HCT116 (cell line): ENCODE data around the gene GPNMB. TPM values are rescaled to one million over a fixed set of nuclear protein-coding genes. Genes with fewer than 3 reads are reported as not detected.

ENCODE experiments used
- ATAC-seq: fragments of 200-7000 bp; cut with Tn5 transposase; 2 replicates; pipeline ENCODE4 v1.9.1; 2020; ENCODE audit warnings: mild to moderate bottlenecking, moderate library complexity
- BruUV-seq: library from RNA; stranded (reverse); fragments of 400-500 nt; replicated peaks from 2 replicates; lab custom pipeline; 2021; lab: Mats Ljungman, UMichigan
- CTCF ChIA-PET: fragments of 300-600 bp; sonication (Branson Sonifier 250); formaldehyde crosslinking; loops from one replicate; lab custom pipeline; 2021; ENCODE audit warnings: antibody characterized with exemption; lab: Charles Lee
- POLR2A ChIA-PET: fragments of 300-600, 350-600 bp; sonication (Branson Sonifier 250); formaldehyde crosslinking; loops from one replicate; lab custom pipeline; 2021; ENCODE audit warnings: antibody characterized with exemption; lab: Charles Lee
- RAD21 ChIA-PET, 2 experiments: fragments of 300-600 bp; sonication (Branson Sonifier 250); formaldehyde crosslinking; loops; one replicate each; lab custom pipeline; 2023; ENCODE audit warnings: low total read pairs in 2 of 2; ENCODE audit not compliant: uncharacterized antibody in 2 of 2, unreplicated experiment in 2 of 2, low non-redundant PET in 1 of 2; lab: Charles Lee
- DNase-seq: peaks from one replicate; pipeline ENCODE4 v3.0.0-alpha.2; 2010; ENCODE audit warnings: low read depth, low spot score
- H2AFZ ChIP-seq: fragments of 200-600 bp; shearing (Covaris generic), sonication (generic); 2 replicates; pipeline ENCODE4 v1.6.1; 2017; ENCODE audit warnings: low read depth, mixed run types, mixed read lengths, antibody characterized with exemption, low read length; ENCODE audit not compliant: poor library complexity, severe bottlenecking
- H3K27ac ChIP-seq: 2 replicates; pipeline ENCODE4 v1.5.1; 2012; ENCODE audit warnings: low read depth, low read length
- H3K27me3 ChIP-seq: fragments of 200-600 bp; sonication (generic); 2 replicates; pipeline ENCODE4 v1.6.1; 2016; ENCODE audit warnings: mixed run types, low read length, mixed read lengths; ENCODE audit not compliant: insufficient read depth
- H3K36me3 ChIP-seq, 2 experiments: fragments of 200-500 bp in 1 of 2; fragments of 200-600 bp in 1 of 2; sonication (Bioruptor generic) in 1 of 2; sonication (generic) in 1 of 2; 2 replicates each; pipeline versions ENCODE4 v1.5.1 to v1.6.1; 2014 to 2016; ENCODE audit warnings: low read length in 2 of 2, inconsistent platforms in 1 of 2, mixed read lengths in 1 of 2, mixed run types in 1 of 2; ENCODE audit not compliant: insufficient read depth in 2 of 2, control insufficient read depth in 1 of 2
- H3K4me1 ChIP-seq, 2 experiments: fragments of 200-600 bp in 1 of 2; sonication (generic) in 1 of 2; 2 replicates each; pipeline versions ENCODE4 v1.5.1 to v1.6.1; 2012 to 2017; ENCODE audit warnings: low read length in 2 of 2, inconsistent platforms in 1 of 2, mild to moderate bottlenecking in 1 of 2, mixed read lengths in 1 of 2, mixed run types in 1 of 2, moderate library complexity in 1 of 2; ENCODE audit not compliant: insufficient read depth in 2 of 2, control insufficient read depth in 1 of 2
- H3K4me2 ChIP-seq: fragments of 200-600 bp; sonication (generic); 2 replicates; pipeline ENCODE4 v1.6.1; 2017; ENCODE audit warnings: mixed run types, low read length, mixed read lengths
- H3K4me3 ChIP-seq, 2 experiments: fragments of 200-600 bp in 1 of 2; sonication (generic) in 1 of 2; replicated peaks in 1 of 2; 2 replicates each; pipeline ENCODE4 v1.5.1; 2011 to 2016; ENCODE audit warnings: low read length in 2 of 2, control low read depth in 1 of 2, low read depth in 1 of 2, mild to moderate bottlenecking in 1 of 2, mixed read lengths in 1 of 2, mixed run types in 1 of 2
- H3K79me2 ChIP-seq: fragments of 200-600 bp; sonication (generic); 2 replicates; pipeline ENCODE4 v1.6.1; 2017; ENCODE audit warnings: mild to moderate bottlenecking, mixed run types, low read length, moderate library complexity, mixed read lengths; ENCODE audit not compliant: insufficient read depth
- H3K9ac ChIP-seq: fragments of 200-600 bp; sonication (generic); 2 replicates; pipeline ENCODE4 v1.6.1; 2016; ENCODE audit warnings: low read length, mixed read lengths
- H3K9me2 ChIP-seq: fragments of 200-600 bp; sonication (generic), shearing (Covaris generic); 2 replicates; pipeline ENCODE4 v1.6.1; 2017; ENCODE audit warnings: mixed run types, mild to moderate bottlenecking, moderate library complexity; ENCODE audit not compliant: insufficient read depth
- H3K9me3 ChIP-seq, 2 experiments: fragments of 200-500 bp in 1 of 2; fragments of 200-600 bp in 1 of 2; sonication (Bioruptor generic) in 1 of 2; sonication (generic) in 1 of 2; 2 replicates each; pipeline ENCODE4 v1.6.1; 2014 to 2017; ENCODE audit warnings: low read length in 2 of 2, mixed read lengths in 2 of 2, inconsistent platforms in 1 of 2, low read depth in 1 of 2, mild to moderate bottlenecking in 1 of 2, mixed run types in 1 of 2, moderate library complexity in 1 of 2; ENCODE audit not compliant: control insufficient read depth in 1 of 2, insufficient read depth in 1 of 2
- H4K20me1 ChIP-seq: fragments of 200-600 bp; sonication (generic), shearing (Covaris generic); 2 replicates; pipeline ENCODE4 v1.6.1; 2017; ENCODE audit warnings: mixed run types, mild to moderate bottlenecking, moderate library complexity; ENCODE audit not compliant: insufficient read depth
- ATF3 ChIP-seq: IDR thresholded peaks from 2 replicates; pipeline ENCODE4 v1.6.1; 2012
- CBX3 ChIP-seq: IDR thresholded peaks from 2 replicates; pipeline ENCODE4 v1.6.1; 2012; ENCODE audit warnings: low read depth
- SRF ChIP-seq: IDR thresholded peaks from 2 replicates; pipeline ENCODE4 v1.6.1; 2012; ENCODE audit warnings: low read depth
- TCF7L2 ChIP-seq: IDR thresholded peaks from 2 replicates; pipeline ENCODE4 v1.7.0; 2011; ENCODE audit warnings: borderline replicate concordance, inconsistent platforms; ENCODE audit not compliant: insufficient read depth, insufficient read length; ENCODE audit errors: extremely low read depth
- intact Hi-C: fragments of 100-400 bp; cut with micrococcal nuclease; formaldehyde crosslinking; loops from 2 replicates; pipeline ENCODE4 v1.10.0; 2022
- total RNA-seq: library from RNA; stranded (reverse); gene quantifications from one replicate; pipeline ENCODE4 v1.2.1, GENCODE V29; 2021; ENCODE audit not compliant: unreplicated experiment

The GPNMB gene
- total RNA-seq, 1 experiment from 2014 or later: 2.8 TPM

GRCh38 chr7:23235813-23236221 is 10.8 kb upstream of the GPNMB start:
- Histone ChIP-seq H3K27ac (no peak overlapping the region), H3K36me3 (no peaks in the 10 kb centered on the region), H3K4me1 (peaks cover 0 to 6% of the 10 kb centered on the region in 2 experiments; a peak in 2 of 4 replicates), H3K27me3 (no peaks in the 10 kb centered on the region), H2AFZ (peak overlapping the region; percentile 26), H3K9me2 (no peaks in the 10 kb centered on the region), H3K4me3 (no peak overlapping the region), H3K9me3 (no peaks in the 10 kb centered on the region), H3K9ac (no peak overlapping the region), H4K20me1 (no peaks in the 10 kb centered on the region), H3K79me2 (no peaks in the 10 kb centered on the region), H3K4me2 (no peak overlapping the region)
- no peak for TF ChIP-seq CBX3
- ATAC-seq (peak; percentile 72; the same call in 1 of the 2 replicates), DNase-seq (peak; percentile 4)
- ChIA-PET POLR2A (no interaction called here), CTCF (no interaction called here), RAD21 (no interaction called here)
- no TSS peak for BruUV-seq
- intact Hi-C loops: no loop called here

- Histone ChIP-seq H3K27me3 (no peaks in the 10 kb centered on the region), H3K4me2 (no peak overlapping the region), H3K9me2 (no peaks in the 10 kb centered on the region), H3K9ac (no peak overlapping the region), H3K36me3 (no peaks in the 10 kb centered on the region), H3K9me3 (no peaks in the 10 kb centered on the region), H4K20me1 (no peaks in the 10 kb centered on the region), H3K79me2 (no peaks in the 10 kb centered on the region), H3K27ac (no peak overlapping the region), H3K4me3 (no peak overlapping the region), H3K4me1 (peaks cover 0 to 6% of the 10 kb centered on the region in 2 experiments; a peak in 2 of 4 replicates), H2AFZ (no peak overlapping the region)
- TF ChIP-seq ATF3: no peak
- TF ChIP-seq SRF: no peak
- no peak for TF ChIP-seq TCF7L2
- POLR2A ChIA-PET: no interaction called here
- CTCF ChIA-PET: no interaction called here
- no TSS peak for BruUV-seq
- intact Hi-C loops: no loop called here
- ATAC-seq: no peak
- RAD21 ChIA-PET: no interaction called here
- no peak for DNase-seq
Observed at GRCh38 chr7:23237000-23237399, 9.6 kb upstream of the GPNMB start.
